Measurements from ENCODE around the gene IGF1. TPM values are rescaled to one million over a fixed set of nuclear protein-coding genes. Genes with fewer than 3 reads are reported as not detected.

The IGF1 gene
- polyA plus RNA-seq, 1 of the 3 experiments (the other 2 are of a cell fraction) = 0.07 TPM

GRCh38 chr12:102513739-102514138 lies 33.4 kb upstream of the IGF1 start:
- POLR2A ChIA-PET = no interaction called here
- Histone ChIP-seq H2AFZ (ENCODE audit: low read depth) (no peak overlapping the region), H3K79me2 (ENCODE audit: insufficient read depth) (no peaks in the 10 kb centered on the region), H3K27ac (ENCODE audit: low read depth in 2 of 2, low read length in 1 of 2) (no peak overlapping the region), H4K20me1 (ENCODE audit: insufficient read depth) (no peaks in the 10 kb centered on the region), H3K27me3 (ENCODE audit: insufficient read depth) (no peaks in the 10 kb centered on the region), H3K9me3 (no peaks in the 10 kb centered on the region), H3K4me3 (ENCODE audit: low read depth in 2 of 2, low read length in 1 of 2) (no peak overlapping the region), H3K9me2 (no peaks in the 10 kb centered on the region), H3K4me1 (ENCODE audit: control insufficient read depth in 1 of 2, insufficient read depth in 2 of 2, low read depth in 1 of 2, low read length in 1 of 2) (no peaks in the 10 kb centered on the region), H3K4me2 (no peak overlapping the region), H3K9ac (no peak overlapping the region), H3K36me3 (replicated peaks in 1 of 2; ENCODE audit: control insufficient read depth in 1 of 2, insufficient read depth in 2 of 2, low read length in 1 of 2) (no peaks in the 10 kb centered on the region), H3F3A (replicated peaks; ENCODE audit: insufficient read depth) (no peaks in the 10 kb centered on the region)
- CTCF ChIA-PET = no interaction called here
- no peak for DNase-seq
- no peak for TF ChIP-seq TAF1 (IDR thresholded peaks at IDR 0.05; ENCODE audit: borderline replicate concordance, low read depth, low read length)
- no peak for TF ChIP-seq RCOR1 (IDR thresholded peaks at IDR 0.05; ENCODE audit: low read length)
- no peak for TF ChIP-seq FOSL2 (IDR thresholded peaks at IDR 0.05; ENCODE audit: borderline replicate concordance, low read depth)
- TF ChIP-seq, protein P1, sequence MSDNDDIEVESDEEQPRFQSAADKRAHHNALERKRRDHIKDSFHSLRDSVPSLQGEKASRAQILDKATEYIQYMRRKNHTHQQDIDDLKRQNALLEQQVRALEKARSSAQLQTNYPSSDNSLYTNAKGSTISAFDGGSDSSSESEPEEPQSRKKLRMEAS (IDR thresholded peaks at IDR 0.05; ENCODE audit: low read depth) = no peak
- TF ChIP-seq EP300 (IDR thresholded peaks at IDR 0.05; ENCODE audit: borderline replicate concordance in 1 of 2, low read depth in 1 of 2, low read length in 1 of 2) = no peak
- no peak for TF ChIP-seq YY1 (IDR thresholded peaks at IDR 0.05; ENCODE audit: low read depth)
- TF ChIP-seq, protein P2, sequence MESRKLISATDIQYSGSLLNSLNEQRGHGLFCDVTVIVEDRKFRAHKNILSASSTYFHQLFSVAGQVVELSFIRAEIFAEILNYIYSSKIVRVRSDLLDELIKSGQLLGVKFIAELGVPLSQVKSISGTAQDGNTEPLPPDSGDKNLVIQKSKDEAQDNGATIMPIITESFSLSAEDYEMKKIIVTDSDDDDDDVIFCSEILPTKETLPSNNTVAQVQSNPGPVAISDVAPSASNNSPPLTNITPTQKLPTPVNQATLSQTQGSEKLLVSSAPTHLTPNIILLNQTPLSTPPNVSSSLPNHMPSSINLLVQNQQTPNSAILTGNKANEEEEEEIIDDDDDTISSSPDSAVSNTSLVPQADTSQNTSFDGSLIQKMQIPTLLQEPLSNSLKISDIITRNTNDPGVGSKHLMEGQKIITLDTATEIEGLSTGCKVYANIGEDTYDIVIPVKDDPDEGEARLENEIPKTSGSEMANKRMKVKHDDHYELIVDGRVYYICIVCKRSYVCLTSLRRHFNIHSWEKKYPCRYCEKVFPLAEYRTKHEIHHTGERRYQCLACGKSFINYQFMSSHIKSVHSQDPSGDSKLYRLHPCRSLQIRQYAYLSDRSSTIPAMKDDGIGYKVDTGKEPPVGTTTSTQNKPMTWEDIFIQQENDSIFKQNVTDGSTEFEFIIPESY (IDR thresholded peaks at IDR 0.05; ENCODE audit: borderline replicate concordance, low read depth) = no peak
- TF ChIP-seq RFX5 (IDR thresholded peaks at IDR 0.05; ENCODE audit: low read length) = no peak
- 23% methylated on average over 3 of the region's 3 CpGs for WGBS (ENCODE audit: low lambda C conversion rate)

DNA sequence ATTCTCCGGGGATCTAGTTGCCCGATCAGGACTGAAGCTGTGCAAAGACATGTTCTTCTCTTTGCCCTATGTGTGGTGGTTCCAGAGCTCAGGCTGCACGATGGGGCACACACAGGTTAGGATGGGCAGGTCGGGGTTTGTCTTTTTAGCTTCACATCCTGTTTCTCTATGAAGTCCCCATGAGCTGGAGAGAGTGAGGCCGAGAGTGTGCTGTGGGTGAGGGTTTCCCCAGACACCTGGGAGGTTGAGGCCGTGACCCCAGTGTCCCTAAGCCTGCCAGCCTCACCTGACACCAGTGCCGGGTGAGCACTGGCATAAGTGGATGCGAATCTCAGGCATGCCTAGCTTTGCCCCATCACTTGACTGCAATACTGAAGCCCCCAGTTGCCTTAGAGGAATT lies 32.9 kb upstream of the IGF1 start:
- H3K79me2 ChIP-seq (ENCODE audit: insufficient read depth) = no peaks in the 10 kb centered on the region
- no peaks in the 10 kb centered on the region for H3K9me2 ChIP-seq
- no peaks in the 10 kb centered on the region for H3K4me1 ChIP-seq (ENCODE audit: control insufficient read depth in 1 of 2, insufficient read depth in 2 of 2, low read depth in 1 of 2, low read length in 1 of 2)
- no peaks in the 10 kb centered on the region for H3K27me3 ChIP-seq (ENCODE audit: insufficient read depth)
- no peaks in the 10 kb centered on the region for H4K20me1 ChIP-seq (ENCODE audit: insufficient read depth)
- no peaks in the 10 kb centered on the region for H3K36me3 ChIP-seq (replicated peaks in 1 of 2; ENCODE audit: control insufficient read depth in 1 of 2, insufficient read depth in 2 of 2, low read length in 1 of 2)
- no peak overlapping the region for H3K4me2 ChIP-seq
- H3K9ac ChIP-seq = no peak overlapping the region
- H2AFZ ChIP-seq (ENCODE audit: low read depth) = no peak overlapping the region
- no peaks in the 10 kb centered on the region for H3F3A ChIP-seq (replicated peaks; ENCODE audit: insufficient read depth)
- ChIA-PET POLR2A (no interaction called here), CTCF (interaction anchor here (1.0 kb wide), 1 partner anchor 30 kb away, joined by 3 read pairs; no protein-coding TSS in a partner anchor)
- no peaks in the 10 kb centered on the region for H3K9me3 ChIP-seq
- no peak for TF ChIP-seq FOXJ3 (CRISPR knock-in tag; IDR thresholded peaks at IDR 0.05)
- no peak for TF ChIP-seq CHD2 (IDR thresholded peaks at IDR 0.05; ENCODE audit: low read length, partially characterized antibody)
- TF ChIP-seq GABPA (IDR thresholded peaks at IDR 0.05; ENCODE audit: low read depth) = no peak
- no peak for TF ChIP-seq IRF3 (IDR thresholded peaks at IDR 0.05; ENCODE audit: low read depth, low read length)
- TF ChIP-seq JUND (IDR thresholded peaks at IDR 0.05) = no peak
- no peak for TF ChIP-seq TCF12 (IDR thresholded peaks at IDR 0.05)
- TF ChIP-seq POLR2AphosphoS5 (IDR thresholded peaks at IDR 0.05; ENCODE audit: low read depth, low read length) = no peak
- TF ChIP-seq RXRA (IDR thresholded peaks at IDR 0.05; ENCODE audit: borderline replicate concordance, low read depth) = no peak
- no peak for TF ChIP-seq ELF1 (IDR thresholded peaks at IDR 0.05)
- no peak for TF ChIP-seq MXI1 (IDR thresholded peaks at IDR 0.05; ENCODE audit: low read depth, low read length)
- no peak for TF ChIP-seq EP300 (IDR thresholded peaks at IDR 0.05; ENCODE audit: borderline replicate concordance in 1 of 2, low read depth in 1 of 2, low read length in 1 of 2)
- no peak for TF ChIP-seq USF1 (IDR thresholded peaks at IDR 0.05; ENCODE audit: borderline replicate concordance, low read depth)
- no peak for TF ChIP-seq FOSL2 (IDR thresholded peaks at IDR 0.05; ENCODE audit: borderline replicate concordance, low read depth)
- TF ChIP-seq TAF1 (IDR thresholded peaks at IDR 0.05; ENCODE audit: borderline replicate concordance, low read depth, low read length) = no peak
- no peak for TF ChIP-seq FOXM1 (IDR thresholded peaks at IDR 0.05; ENCODE audit: low read depth)
- no peak for TF ChIP-seq TEAD4 (IDR thresholded peaks at IDR 0.05; ENCODE audit: borderline replicate concordance, insufficient read depth)
- no peak overlapping the region for H3K27ac ChIP-seq (ENCODE audit: low read depth in 2 of 2, low read length in 1 of 2)
- WGBS (ENCODE audit: low lambda C conversion rate) = 33% methylated on average over 6 of the region's 8 CpGs
- no peak for DNase-seq
- no peak overlapping the region for H3K4me3 ChIP-seq (ENCODE audit: low read depth in 2 of 2, low read length in 1 of 2)

Measured in SK-N-SH (cell line).